CD8-positive, alpha-beta memory T cell (primary cell): Measurements from ENCODE around the gene MDM4. TPM values are rescaled to one million over a fixed set of nuclear protein-coding genes. Genes with fewer than 3 reads are reported as not detected.

ENCODE experiments used
- CTCF ChIA-PET: fragments of 350-600 bp; sonication (Branson Sonifier 250); formaldehyde crosslinking; loops from one replicate; lab custom pipeline; 2021; ENCODE audit warnings: antibody characterized with exemption; lab: Charles Lee
- POLR2A ChIA-PET: fragments of 350-600 bp; sonication (Branson Sonifier 250); formaldehyde crosslinking; loops from one replicate; lab custom pipeline; 2021; ENCODE audit warnings: antibody characterized with exemption; lab: Charles Lee
- DNase-seq, 5 donors: peaks; one replicate each; pipeline versions ENCODE4 v3.0.0 to v3.0.0-alpha.2; 2020 to 2022; ENCODE audit warnings: mixed read lengths in 1 of 5
- H3K27ac ChIP-seq: one replicate; pipeline ENCODE4 v1.7.0; 2013; ENCODE audit warnings: low read depth, mild to moderate bottlenecking, low read length, moderate library complexity
- H3K27me3 ChIP-seq: 2 replicates; pipeline ENCODE4 v1.7.0; 2013; ENCODE audit warnings: low read length, mild to moderate bottlenecking; ENCODE audit not compliant: insufficient read depth, poor library complexity, severe bottlenecking
- H3K36me3 ChIP-seq: 2 replicates; pipeline ENCODE4 v1.7.0; 2013; ENCODE audit warnings: mild to moderate bottlenecking, low read length, moderate library complexity; ENCODE audit not compliant: insufficient read depth
- H3K4me1 ChIP-seq: 2 replicates; pipeline ENCODE4 v1.7.0; 2013; ENCODE audit warnings: mild to moderate bottlenecking, low read length, moderate library complexity; ENCODE audit not compliant: insufficient read depth
- H3K4me3 ChIP-seq: 2 replicates; pipeline ENCODE4 v1.7.0; 2013; ENCODE audit warnings: mild to moderate bottlenecking, low read length
- H3K9me3 ChIP-seq: 2 replicates; pipeline ENCODE4 v1.7.0; 2013; ENCODE audit warnings: mild to moderate bottlenecking, low read length
- H3K27ac Mint-ChIP-seq, 8 donors: one replicate each; pipeline ENCODE4 v1.8.0; 2020 to 2021; ENCODE audit warnings: mixed read lengths in 8 of 8, mild to moderate bottlenecking in 6 of 8, inconsistent platforms in 3 of 8, moderate library complexity in 3 of 8
- H3K27me3 Mint-ChIP-seq, 2 donors: one replicate each; pipeline ENCODE4 v1.8.0; 2020 to 2021; ENCODE audit warnings: mixed read lengths in 2 of 2, mild to moderate bottlenecking in 1 of 2, moderate library complexity in 1 of 2
- H3K36me3 Mint-ChIP-seq, 3 donors: one replicate each; pipeline ENCODE4 v1.8.0; 2020 to 2021; ENCODE audit warnings: mixed read lengths in 3 of 3, inconsistent platforms in 1 of 3, mild to moderate bottlenecking in 1 of 3
- H3K4me1 Mint-ChIP-seq, 3 donors: one replicate each; pipeline ENCODE4 v1.8.0; 2020 to 2021; ENCODE audit warnings: mixed read lengths in 3 of 3, inconsistent platforms in 1 of 3, mild to moderate bottlenecking in 1 of 3
- H3K4me3 Mint-ChIP-seq, 7 donors: one replicate each; pipeline ENCODE4 v1.8.0; 2020 to 2021; ENCODE audit warnings: mixed read lengths in 7 of 7, mild to moderate bottlenecking in 6 of 7, moderate library complexity in 4 of 7, inconsistent platforms in 2 of 7
- H3K9me3 Mint-ChIP-seq, 5 donors: one replicate each; pipeline ENCODE4 v1.8.0; 2020 to 2022; ENCODE audit warnings: mixed read lengths in 5 of 5, mild to moderate bottlenecking in 3 of 5, moderate library complexity in 2 of 5, inconsistent platforms in 1 of 5
- polyA plus RNA-seq: library from polyadenylated mRNA; unstranded; fragments of 300-500 nt; fragmentation: Illumina TruSeq; gene quantifications from one replicate; pipeline ENCODE4 v1.2.3, GENCODE V29; 2021
- total RNA-seq, 2 experiments: library from RNA; stranded (reverse); gene quantifications; one replicate each; pipeline ENCODE4 v1.2.3, GENCODE V29; 2021

The MDM4 gene
- total and polyA plus RNA-seq, 3 experiments from 2014 or later: 13.6 to 80.7 (median 80.7) TPM

GRCh38 chr1:204473400-204473965 lies 42.7 kb upstream of the MDM4 start:
- Histone ChIP-seq H3K36me3 (peaks cover under 1% of the 10 kb centered on the region), H3K27me3 (no peaks in the 10 kb centered on the region), H3K4me1 (peaks cover 12% of the 10 kb centered on the region), H3K4me3 (no peak overlapping the region), H3K27ac (no peak overlapping the region), H3K9me3 (no peaks in the 10 kb centered on the region)
- DNase-seq: no peak
- Mint-ChIP-seq H3K4me3 (no peak overlapping the region), H3K27me3 (no peaks in the 10 kb centered on the region), H3K27ac (peak overlapping the region in 4 of 8 donors; percentile 38 to 83 (median 50)), H3K9me3 (no peaks in the 10 kb centered on the region), H3K4me1 (peaks cover 32 to 52% (median 44%) of the 10 kb centered on the region in 3 donors), H3K36me3 (peaks cover 3 to 27% (median 9%) of the 10 kb centered on the region in 3 donors)
- CTCF ChIA-PET: interaction anchor here (1.7 kb wide), 1 partner anchor 30 kb away, joined by 5 read pairs; no protein-coding TSS in a partner anchor
- POLR2A ChIA-PET: no interaction called here

- no peaks in the 10 kb centered on the region for H3K27me3 ChIP-seq
- H3K36me3 ChIP-seq: no peaks in the 10 kb centered on the region
- ChIA-PET POLR2A (no interaction called here), CTCF (interaction anchor here (1.1 to 2.1 kb wide), 3 partner anchors 25 to 44 kb away, joined by 3 to 7 read pairs (median 4); no protein-coding TSS in a partner anchor)
- H3K4me1 ChIP-seq: peaks cover 29% of the 10 kb centered on the region
- no peak overlapping the region for H3K4me3 Mint-ChIP-seq
- no peaks in the 10 kb centered on the region for H3K9me3 Mint-ChIP-seq
- peaks cover 54 to 75% (median 68%) of the 10 kb centered on the region in 3 donors for H3K4me1 Mint-ChIP-seq
- no peak overlapping the region for H3K4me3 ChIP-seq
- DNase-seq: no peak
- H3K27ac ChIP-seq: no peak overlapping the region
- H3K9me3 ChIP-seq: no peaks in the 10 kb centered on the region
- H3K27me3 Mint-ChIP-seq: no peaks in the 10 kb centered on the region
- peaks cover 0 to 9% (median 0%) of the 10 kb centered on the region in 3 donors for H3K36me3 Mint-ChIP-seq
- peak overlapping the region in 4 of 8 donors; percentile 24 to 61 (median 52) for H3K27ac Mint-ChIP-seq
Observed at GRCh38 chr1:204475656-204476432, 40.4 kb upstream of the MDM4 start.

- POLR2A ChIA-PET: interaction anchor here (0.6 kb wide), 1 partner anchor 18 kb away, joined by 7 read pairs; no protein-coding TSS in a partner anchor
Observed at GRCh38 chr1:204476563-204476962, 39.6 kb upstream of the MDM4 start.

GRCh38 chr1:204477036-204477740 lies 39.0 kb upstream of the MDM4 start:
- H3K27me3 Mint-ChIP-seq: no peaks in the 10 kb centered on the region
- Histone ChIP-seq H3K27me3 (no peaks in the 10 kb centered on the region), H3K36me3 (no peaks in the 10 kb centered on the region), H3K4me1 (peaks cover 37% of the 10 kb centered on the region), H3K27ac (no peak overlapping the region), H3K4me3 (no peak overlapping the region), H3K9me3 (no peaks in the 10 kb centered on the region)
- POLR2A ChIA-PET: interaction anchor here (0.6 kb wide), 1 partner anchor 18 kb away, joined by 7 read pairs; no protein-coding TSS in a partner anchor
- DNase-seq: no peak
- CTCF ChIA-PET: interaction anchor here (4.7 kb wide), 1 partner anchor 46 kb away, joined by 16 read pairs; no protein-coding TSS in a partner anchor
- peak overlapping the region in 6 of 8 donors; percentile 15 to 85 (median 20) for H3K27ac Mint-ChIP-seq
- peaks cover 56 to 84% (median 81%) of the 10 kb centered on the region in 3 donors for H3K4me1 Mint-ChIP-seq
- no peak overlapping the region for H3K4me3 Mint-ChIP-seq
- peaks cover 0 to 9% (median 0%) of the 10 kb centered on the region in 3 donors for H3K36me3 Mint-ChIP-seq
- H3K9me3 Mint-ChIP-seq: no peaks in the 10 kb centered on the region

More at GRCh38 chr1:204476563-204476962, 39.6 kb upstream of the MDM4 start:
- no peak overlapping the region for H3K4me3 ChIP-seq
- Mint-ChIP-seq H3K27ac (peak overlapping the region in 2 of 8 donors; percentile 16 to 19), H3K4me1 (peaks cover 56 to 83% (median 75%) of the 10 kb centered on the region in 3 donors), H3K9me3 (no peaks in the 10 kb centered on the region), H3K36me3 (peaks cover 0 to 9% (median 0%) of the 10 kb centered on the region in 3 donors), H3K27me3 (no peaks in the 10 kb centered on the region), H3K4me3 (no peak overlapping the region)
- H3K27ac ChIP-seq: no peak overlapping the region
- DNase-seq: no peak
- CTCF ChIA-PET: no interaction called here
- peaks cover 35% of the 10 kb centered on the region for H3K4me1 ChIP-seq
- H3K27me3 ChIP-seq: no peaks in the 10 kb centered on the region
- H3K36me3 ChIP-seq: no peaks in the 10 kb centered on the region
- H3K9me3 ChIP-seq: no peaks in the 10 kb centered on the region

- Mint-ChIP-seq H3K4me3 (peak overlapping the region in 1 of 7 donors; percentile 30), H3K4me1 (peaks cover 57 to 89% (median 84%) of the 10 kb centered on the region in 3 donors), H3K27ac (peak overlapping the region in 4 of 8 donors; percentile 16 to 87 (median 58)), H3K27me3 (no peaks in the 10 kb centered on the region), H3K9me3 (no peaks in the 10 kb centered on the region), H3K36me3 (peaks cover 0 to 9% (median 3%) of the 10 kb centered on the region in 3 donors)
- no peaks in the 10 kb centered on the region for H3K36me3 ChIP-seq
- no peaks in the 10 kb centered on the region for H3K9me3 ChIP-seq
- POLR2A ChIA-PET: interaction anchor here (1.3 kb wide), 1 partner anchor 15 kb away, joined by 4 read pairs; no protein-coding TSS in a partner anchor
- H3K4me1 ChIP-seq: peaks cover 37% of the 10 kb centered on the region
- no peak overlapping the region for H3K27ac ChIP-seq
- no peak overlapping the region for H3K4me3 ChIP-seq
- DNase-seq: no peak
- CTCF ChIA-PET: interaction anchor here (1.2 to 4.7 kb wide), 4 partner anchors 16 to 47 kb away, joined by 3 to 16 read pairs (median 10); partner anchors contain the start of gene PIK3C2B
- H3K27me3 ChIP-seq: no peaks in the 10 kb centered on the region
Observed at GRCh38 chr1:204478172-204478899, 37.9 kb upstream of the MDM4 start.

GRCh38 chr1:204478921-204479320 lies 37.3 kb upstream of the MDM4 start:
- Mint-ChIP-seq H3K36me3 (peaks cover 0 to 14% (median 8%) of the 10 kb centered on the region in 3 donors), H3K9me3 (no peaks in the 10 kb centered on the region), H3K4me1 (peaks cover 61 to 90% (median 86%) of the 10 kb centered on the region in 3 donors), H3K4me3 (peak overlapping the region in 2 of 7 donors; percentile 30 to 35), H3K27me3 (no peaks in the 10 kb centered on the region), H3K27ac (peak overlapping the region in 7 of 8 donors; percentile 48 to 91 (median 79))
- Histone ChIP-seq H3K27ac (no peak overlapping the region), H3K27me3 (no peaks in the 10 kb centered on the region), H3K9me3 (no peaks in the 10 kb centered on the region), H3K4me1 (peaks cover 37% of the 10 kb centered on the region), H3K4me3 (no peak overlapping the region), H3K36me3 (no peaks in the 10 kb centered on the region)
- ChIA-PET POLR2A (interaction anchor here (1.3 kb wide), 1 partner anchor 14 kb away, joined by 4 read pairs; no protein-coding TSS in a partner anchor), CTCF (interaction anchor here (0.8 to 4.7 kb wide), 6 partner anchors 15 to 115 kb away, joined by 3 to 16 read pairs (median 6); partner anchors contain the start of gene PIK3C2B)
- no peak for DNase-seq
